ELR (cell line): ENCODE measurements around the gene ST6GAL1.
"Not testable (repeated sequence)": the region's sequence is repeated elsewhere in the genome, so short reads cannot be mapped to it uniquely, and the experiment has no call there.

ENCODE experiments used
- DNase-seq: peaks from one replicate; pipeline ENCODE4 v3.0.0-alpha.2; 2015; ENCODE audit warnings: low read depth

Gene ST6GAL1

DNA sequence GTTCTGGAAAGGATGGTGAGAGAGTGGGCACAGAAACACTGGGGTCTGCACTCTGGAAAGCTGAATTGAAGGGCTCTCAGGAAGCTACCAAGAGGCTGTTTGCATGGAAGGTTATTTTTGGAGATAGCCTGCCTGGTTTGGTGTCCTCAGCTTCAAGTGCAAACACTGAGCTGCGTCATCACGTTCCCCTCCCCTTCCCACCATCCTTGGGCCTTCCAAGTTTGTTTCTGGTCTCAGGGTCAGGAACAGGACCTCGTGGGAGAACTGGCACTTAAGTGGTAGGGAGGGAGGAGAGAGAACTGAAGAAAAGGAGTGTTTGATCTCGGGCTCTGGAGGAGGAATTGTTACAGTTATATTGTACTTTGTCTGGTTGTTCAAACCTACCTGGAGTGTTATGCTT, 10.6 kb downstream of the ST6GAL1 start:
- no peak for DNase-seq

GRCh38 chr3:186942168-186942567, 11.8 kb downstream of the ST6GAL1 start:
- no peak for DNase-seq

- no peak for DNase-seq
Observed at GRCh38 chr3:186945255-186945823, 15.0 kb downstream of the ST6GAL1 start.

DNA sequence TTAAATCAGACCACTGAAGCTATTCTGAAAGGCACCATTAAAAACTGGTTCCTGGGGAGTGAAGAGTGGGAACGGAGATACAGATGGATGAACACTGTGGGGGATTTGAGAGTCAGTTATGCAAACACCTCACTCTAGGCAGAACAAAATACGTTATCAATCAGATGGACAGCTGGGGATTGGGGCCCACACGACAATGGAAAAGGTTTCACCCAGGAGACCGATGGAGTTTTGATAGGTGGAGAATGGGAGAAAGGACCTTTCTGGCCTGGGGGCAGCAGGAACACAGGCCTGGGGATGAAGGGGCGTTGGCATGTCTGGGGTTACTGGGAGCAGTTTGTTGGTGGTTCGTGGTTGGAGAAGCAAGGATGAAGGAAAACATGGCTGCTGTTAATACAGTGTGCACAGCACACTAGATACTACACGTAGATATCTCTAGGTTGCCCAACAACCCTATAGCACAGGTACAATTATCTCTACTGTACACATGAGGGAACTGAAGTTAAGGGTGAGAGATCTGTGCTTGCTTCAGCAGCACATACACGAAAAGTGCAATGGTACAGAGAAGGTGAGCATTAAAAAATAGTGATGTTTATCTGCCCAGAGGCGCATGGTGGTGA, 16.5 kb downstream of the ST6GAL1 start:
- DNase-seq = no peak

DNA sequence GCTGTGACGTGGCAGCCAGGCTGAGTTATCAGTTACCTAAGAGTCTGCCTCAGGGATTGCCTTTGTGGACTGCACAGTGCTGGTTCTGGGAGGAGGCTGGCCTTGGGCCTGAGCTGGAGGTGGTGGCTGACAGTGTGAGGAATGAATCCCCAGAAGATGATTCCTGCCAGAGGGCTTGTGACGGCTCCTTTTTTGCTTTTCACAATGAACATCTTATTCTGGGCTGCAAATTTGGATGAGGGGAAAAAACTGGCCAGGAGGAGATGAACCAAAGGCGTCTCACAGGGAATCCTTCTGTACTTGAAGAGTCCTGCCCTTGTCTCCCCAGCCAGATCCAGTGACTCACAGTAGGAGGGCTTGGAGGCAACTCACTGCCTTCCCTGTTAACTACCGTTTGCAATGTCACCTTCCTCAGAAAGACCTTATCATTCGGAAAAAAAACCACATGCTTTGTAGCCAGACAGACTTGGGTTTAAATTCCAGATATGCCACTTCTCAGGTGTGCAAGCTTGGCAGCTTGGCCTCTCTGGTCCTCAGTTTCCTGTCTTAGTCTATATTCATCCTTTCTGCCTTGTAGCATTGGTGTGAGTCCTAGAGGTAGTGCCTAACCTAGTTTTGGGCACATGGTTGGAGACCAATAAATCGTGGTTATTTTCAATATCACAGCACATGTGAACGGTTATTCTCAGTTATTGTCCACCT, 19.1 kb downstream of the ST6GAL1 start:
- peak; percentile 48 for DNase-seq

DNA sequence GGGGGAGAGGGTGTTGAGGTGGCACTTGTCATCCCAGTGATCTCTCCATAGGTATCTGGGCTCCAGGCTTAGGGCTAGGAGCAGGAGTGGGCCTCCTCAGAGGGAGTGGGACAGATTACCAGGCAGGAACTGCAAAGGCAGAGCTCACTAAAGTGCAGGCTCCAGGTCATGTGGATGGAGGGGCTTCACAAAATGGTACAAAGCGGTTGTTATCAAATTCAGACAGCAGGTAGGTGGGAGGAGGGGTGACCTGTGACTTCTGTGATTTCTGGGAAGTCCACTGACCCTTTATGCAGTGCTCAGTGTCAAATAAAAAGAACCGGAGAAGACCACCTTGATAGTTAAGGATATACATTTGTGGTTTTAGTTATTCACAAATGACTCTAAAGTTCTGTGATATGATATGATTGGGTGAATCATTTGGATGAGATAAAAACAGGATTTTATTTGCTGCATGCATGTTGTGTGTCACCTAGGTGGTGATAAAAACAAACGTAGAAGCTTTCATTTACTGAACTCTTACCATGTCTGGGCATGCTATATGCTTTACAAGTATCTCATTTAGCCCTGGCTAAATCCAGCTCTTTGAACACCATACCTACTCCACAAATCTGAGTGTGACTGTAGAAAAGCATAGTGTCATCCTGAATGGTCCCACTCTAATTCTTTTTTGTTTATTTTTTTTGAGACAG, 20.2 kb downstream of the ST6GAL1 start:
- no peak for DNase-seq

GRCh38 chr3:186951640-186952552, 21.6 kb downstream of the ST6GAL1 start:
- no peak for DNase-seq

GRCh38 chr3:186953011-186953487, 22.7 kb downstream of the ST6GAL1 start:
- peak; percentile 78 for DNase-seq

- not testable (repeated sequence) for DNase-seq
Observed at GRCh38 chr3:186953992-186954699, 23.8 kb downstream of the ST6GAL1 start.

GRCh38 chr3:186955898-186956696, 25.8 kb downstream of the ST6GAL1 start:
- DNase-seq = no peak

DNA sequence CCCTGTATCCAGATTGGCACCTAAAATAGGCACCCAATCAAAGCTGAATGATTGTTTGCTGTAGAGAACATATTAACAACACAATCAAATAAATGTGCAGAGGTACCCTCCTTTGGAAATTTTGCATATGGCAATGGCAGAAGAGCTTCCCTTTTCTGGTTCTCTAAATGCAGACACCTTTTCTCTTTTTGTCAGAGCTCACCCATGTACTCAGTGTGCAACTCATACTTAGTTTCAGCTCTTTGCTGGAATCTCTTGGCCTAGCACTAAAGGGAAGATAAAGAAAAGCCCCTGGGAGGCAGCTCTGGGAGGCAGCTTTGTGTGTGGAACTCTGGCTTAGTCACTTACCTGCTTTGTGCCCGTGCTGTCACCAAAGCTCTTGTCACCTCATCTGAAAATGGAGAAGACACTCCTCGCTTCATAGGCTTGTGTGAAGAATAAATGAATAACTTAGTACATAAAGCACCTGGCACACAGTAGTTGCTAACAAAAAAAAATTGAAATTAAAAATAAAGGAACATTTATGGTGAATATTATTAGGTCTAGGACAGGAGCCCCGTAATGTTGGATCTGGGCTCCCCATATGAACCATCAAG, 28.8 kb downstream of the ST6GAL1 start:
- DNase-seq = no peak

GRCh38 chr3:186960347-186960746, 30.0 kb downstream of the ST6GAL1 start:
- DNase-seq = no peak

- no peak for DNase-seq
Observed at GRCh38 chr3:186962445-186962844, 32.1 kb downstream of the ST6GAL1 start.

DNA sequence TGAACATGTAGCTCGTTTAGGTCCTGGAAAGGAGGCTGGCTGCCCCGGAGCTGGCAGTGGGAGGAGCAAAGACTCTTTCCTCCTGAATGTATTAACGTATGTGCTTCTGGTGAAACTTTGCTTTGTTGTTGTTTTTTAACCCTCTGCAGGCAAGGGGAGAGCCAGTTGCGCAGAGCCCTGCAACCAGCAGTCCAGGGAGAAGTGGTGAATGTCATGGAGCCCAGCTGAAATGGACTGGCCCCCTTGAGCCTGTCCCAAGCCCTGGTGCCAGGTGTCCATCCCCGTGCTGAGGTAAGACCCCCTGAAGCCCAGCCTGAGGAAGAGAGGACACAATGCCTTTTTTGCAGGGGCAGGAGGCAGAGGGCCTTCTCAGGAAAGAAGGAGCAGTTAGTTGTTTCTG, 33.3 kb downstream of the ST6GAL1 start:
- no peak for DNase-seq

- no peak for DNase-seq
Observed at GRCh38 chr3:186964071-186964470, 33.7 kb downstream of the ST6GAL1 start.

DNA sequence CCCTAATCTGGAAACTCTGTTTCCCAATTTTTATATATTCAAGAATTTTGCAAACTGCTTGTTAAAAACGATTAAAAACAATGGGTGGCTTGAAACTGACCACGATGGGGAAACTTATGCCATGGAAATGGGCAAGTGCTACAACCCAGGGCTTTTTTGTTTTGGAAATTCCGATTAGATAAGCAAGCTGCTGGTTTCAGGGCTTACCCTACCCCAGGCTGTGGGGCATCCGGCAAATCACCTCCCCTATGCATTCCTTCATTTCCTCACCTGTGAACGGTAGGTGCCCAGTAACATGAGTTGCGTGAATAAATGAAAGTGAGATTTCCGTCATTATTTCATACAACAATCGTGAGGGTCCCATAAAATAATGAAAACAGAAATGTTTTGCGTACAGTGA, 34.3 kb downstream of the ST6GAL1 start:
- no peak for DNase-seq

GRCh38 chr3:186965141-186965879, 35.0 kb downstream of the ST6GAL1 start:
- no peak for DNase-seq

- no peak for DNase-seq
Observed at GRCh38 chr3:186966406-186966805, 36.1 kb downstream of the ST6GAL1 start.

- DNase-seq = not testable (repeated sequence)
Observed at GRCh38 chr3:186967236-186967635, 36.9 kb downstream of the ST6GAL1 start.
